Naive thymus-derived CD4-positive, alpha-beta T cell (primary cell): ENCODE data around the gene TMEM131L. TPM values are rescaled to one million over a fixed set of nuclear protein-coding genes. Genes with fewer than 3 reads are reported as not detected.
A peak's percentile ranks its signal among the peaks of the same experiment; 100 is the strongest.

ENCODE experiments used
- ATAC-seq: fragments of 150-1000 bp; cut with Tn5 transposase; 2 replicates; pipeline ENCODE4 v1.10.0; 2021; ENCODE audit warnings: mild to moderate bottlenecking, moderate library complexity
- CTCF ChIA-PET: fragments of 350-600 bp; sonication (Branson Sonifier 250); formaldehyde crosslinking; loops from one replicate; lab custom pipeline; 2021; ENCODE audit warnings: antibody characterized with exemption; lab: Charles Lee
- POLR2A ChIA-PET: fragments of 350-600 bp; sonication (Branson Sonifier 250); formaldehyde crosslinking; loops from one replicate; lab custom pipeline; 2021; ENCODE audit warnings: antibody characterized with exemption, inconsistent platforms; lab: Charles Lee
- DNase-seq, 9 donors: peaks; one replicate each; pipeline versions ENCODE4 v3.0.0 to v3.0.0-alpha.2; 2020 to 2022; ENCODE audit warnings: mixed read lengths in 1 of 9
- H3K27ac ChIP-seq: one replicate; pipeline ENCODE4 v1.7.0; 2013; ENCODE audit warnings: mild to moderate bottlenecking, low read depth, low read length, moderate library complexity
- H3K27me3 ChIP-seq, 2 donors: one replicate each; pipeline ENCODE4 v1.7.0; 2013; ENCODE audit warnings: low read length in 2 of 2, mild to moderate bottlenecking in 2 of 2, moderate library complexity in 2 of 2; ENCODE audit not compliant: control insufficient read depth in 2 of 2, insufficient read depth in 2 of 2
- H3K36me3 ChIP-seq, 3 experiments: 1 replicate in 2 of 3; 2 replicates in 1 of 3; pipeline ENCODE4 v1.7.0; 2013; ENCODE audit warnings: low read length in 3 of 3, mild to moderate bottlenecking in 3 of 3, moderate library complexity in 1 of 3; ENCODE audit not compliant: insufficient read depth in 3 of 3, control insufficient read depth in 2 of 3
- H3K4me1 ChIP-seq, 2 donors: one replicate each; pipeline ENCODE4 v1.7.0; 2013; ENCODE audit warnings: low read length in 2 of 2, mild to moderate bottlenecking in 2 of 2, moderate library complexity in 1 of 2; ENCODE audit not compliant: control insufficient read depth in 2 of 2, insufficient read depth in 2 of 2
- H3K4me3 ChIP-seq: 2 replicates; pipeline ENCODE4 v1.7.0; 2013; ENCODE audit warnings: mild to moderate bottlenecking, low read length
- H3K9me3 ChIP-seq, 3 experiments: 1 replicate in 2 of 3; 2 replicates in 1 of 3; pipeline ENCODE4 v1.7.0; 2013; ENCODE audit warnings: low read length in 3 of 3; ENCODE audit not compliant: control insufficient read depth in 2 of 3
- H3K27ac Mint-ChIP-seq, 9 donors: one replicate each; pipeline ENCODE4 v1.8.0; 2020 to 2022; ENCODE audit warnings: mixed read lengths in 9 of 9, mild to moderate bottlenecking in 8 of 9, moderate library complexity in 5 of 9, inconsistent platforms in 2 of 9
- H3K27me3 Mint-ChIP-seq, 5 donors: one replicate each; pipeline ENCODE4 v1.8.0; 2021 to 2022; ENCODE audit warnings: mixed read lengths in 5 of 5, mild to moderate bottlenecking in 1 of 5
- H3K36me3 Mint-ChIP-seq, 5 donors: one replicate each; pipeline ENCODE4 v1.8.0; 2020 to 2022; ENCODE audit warnings: mixed read lengths in 5 of 5, mild to moderate bottlenecking in 3 of 5, inconsistent platforms in 1 of 5
- H3K4me1 Mint-ChIP-seq, 7 donors: one replicate each; pipeline ENCODE4 v1.8.0; 2020 to 2022; ENCODE audit warnings: mixed read lengths in 7 of 7, mild to moderate bottlenecking in 3 of 7, inconsistent platforms in 1 of 7
- H3K4me3 Mint-ChIP-seq, 10 donors: one replicate each; pipeline ENCODE4 v1.8.0; 2020 to 2022; ENCODE audit warnings: mild to moderate bottlenecking in 10 of 10, mixed read lengths in 10 of 10, moderate library complexity in 6 of 10, inconsistent platforms in 2 of 10
- H3K9me3 Mint-ChIP-seq, 11 donors: one replicate each; pipeline ENCODE4 v1.8.0; 2020 to 2022; ENCODE audit warnings: mixed read lengths in 11 of 11, mild to moderate bottlenecking in 4 of 11, inconsistent platforms in 1 of 11, moderate library complexity in 1 of 11
- intact Hi-C, 2 donors: fragments of 100-400 bp; cut with micrococcal nuclease; formaldehyde crosslinking; loops; one replicate each; pipeline ENCODE4 v1.15.1; 2023
- polyA plus RNA-seq, 2 donors: library from polyadenylated mRNA; unstranded; fragments of 300-500 nt; fragmentation: Illumina TruSeq; gene quantifications; one replicate each; pipeline ENCODE4 v1.2.3, GENCODE V29; 2021
- total RNA-seq, 6 experiments: library from RNA in 5 of 6; stranded (reverse) in 5 of 6; gene quantifications; 1 replicate in 5 of 6; 2 replicates in 1 of 6; pipeline ENCODE4 v1.2.3 and lab custom pipeline; 2021 to 2026

The TMEM131L gene
- total and polyA plus RNA-seq, 7 experiments from 2014 or later: 45.7 to 111 (median 87.9) TPM

GRCh38 chr4:153419673-153420278 lies 46.4 kb upstream of the TMEM131L start:
- Histone ChIP-seq H3K27me3 (no peaks in the 10 kb centered on the region), H3K27ac (no peak overlapping the region), H3K36me3 (no peaks in the 10 kb centered on the region), H3K9me3 (no peaks in the 10 kb centered on the region), H3K4me1 (peaks cover 0 to 5% of the 10 kb centered on the region in 2 donors), H3K4me3 (no peak overlapping the region)
- peak overlapping the region in 5 of 9 donors; percentile 12 to 48 (median 48) for H3K27ac Mint-ChIP-seq
- peaks cover 0 to 2% (median 0%) of the 10 kb centered on the region in 5 donors for H3K36me3 Mint-ChIP-seq
- H3K27me3 Mint-ChIP-seq: no peaks in the 10 kb centered on the region
- no peak overlapping the region for H3K4me3 Mint-ChIP-seq
- DNase-seq (no peak), ATAC-seq (no peak)
- peaks cover 0 to 1% (median 0%) of the 10 kb centered on the region in 11 donors for H3K9me3 Mint-ChIP-seq
- intact Hi-C loops: loop anchor here in 1 of 2 donors (10.0 kb wide), 1 partner anchor 305 kb away; no protein-coding TSS in a partner anchor
- peaks cover 0 to 39% (median 26%) of the 10 kb centered on the region in 7 donors for H3K4me1 Mint-ChIP-seq
- CTCF ChIA-PET: interaction anchor here (0.9 to 1.0 kb wide), 2 partner anchors 10 to 154 kb away, joined by 3 read pairs; no protein-coding TSS in a partner anchor
- POLR2A ChIA-PET: no interaction called here

DNA sequence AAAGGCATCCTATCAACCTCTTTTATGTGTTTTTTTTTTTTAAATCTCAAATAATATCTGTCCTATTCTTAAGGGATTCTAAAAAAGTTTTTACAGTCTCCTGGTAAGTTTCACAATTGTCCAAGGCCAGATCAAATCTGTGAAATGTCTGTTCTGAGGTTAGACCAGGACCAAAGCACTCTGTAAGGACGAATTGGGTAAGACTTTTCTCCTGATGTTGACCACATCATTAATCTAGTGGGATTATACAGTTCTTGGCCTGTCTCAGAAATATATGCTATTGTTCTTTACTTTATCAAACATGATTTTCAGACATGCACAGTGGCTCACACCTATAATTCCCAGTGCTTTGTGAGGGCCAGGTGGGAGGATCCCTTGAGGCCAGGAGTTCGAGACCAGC lies 45.8 kb upstream of the TMEM131L start:
- ATAC-seq (no peak), DNase-seq (no peak)
- Histone ChIP-seq H3K36me3 (no peaks in the 10 kb centered on the region), H3K27ac (no peak overlapping the region), H3K27me3 (no peaks in the 10 kb centered on the region), H3K9me3 (no peaks in the 10 kb centered on the region), H3K4me3 (no peak overlapping the region), H3K4me1 (peaks cover 0 to 6% of the 10 kb centered on the region in 2 donors)
- POLR2A ChIA-PET: no interaction called here
- CTCF ChIA-PET: no interaction called here
- intact Hi-C loops: loop anchor here in 1 of 2 donors (10.0 kb wide), 1 partner anchor 306 kb away; no protein-coding TSS in a partner anchor
- Mint-ChIP-seq H3K27me3 (no peaks in the 10 kb centered on the region), H3K9me3 (peaks cover 0 to 1% (median 0%) of the 10 kb centered on the region in 11 donors), H3K4me3 (no peak overlapping the region), H3K4me1 (peaks cover 0 to 39% (median 26%) of the 10 kb centered on the region in 7 donors), H3K36me3 (peaks cover 0 to 2% (median 0%) of the 10 kb centered on the region in 5 donors), H3K27ac (peak overlapping the region in 3 of 9 donors; percentile 36 to 69 (median 48))

DNA sequence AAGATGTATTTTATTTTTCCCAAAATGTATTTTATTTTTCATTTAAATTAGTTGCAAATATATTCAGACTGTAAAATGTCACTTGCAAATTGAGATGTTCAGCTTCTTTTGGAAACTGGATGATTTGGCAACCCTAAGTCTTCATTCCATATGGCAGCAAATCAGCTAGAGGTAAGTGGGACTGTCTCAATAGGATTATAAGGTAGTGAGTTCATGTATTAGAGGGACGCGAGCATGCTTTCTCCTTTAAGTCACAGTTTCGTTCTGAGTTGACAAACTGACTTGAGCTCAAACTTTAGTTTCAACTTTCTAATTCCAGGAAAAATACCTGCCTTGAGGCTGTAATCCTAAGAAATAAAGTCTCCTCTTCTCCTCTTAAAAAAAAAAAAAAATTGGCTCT lies 44.2 kb upstream of the TMEM131L start:
- Mint-ChIP-seq H3K27me3 (no peaks in the 10 kb centered on the region), H3K27ac (peak overlapping the region in 3 of 9 donors; percentile 32 to 67 (median 58)), H3K4me1 (peaks cover 5 to 53% (median 35%) of the 10 kb centered on the region in 7 donors), H3K36me3 (peaks cover 0 to 2% (median 0%) of the 10 kb centered on the region in 5 donors), H3K4me3 (peak overlapping the region in 2 of 10 donors; percentile 14 to 42), H3K9me3 (peaks cover 0 to 1% (median 0%) of the 10 kb centered on the region in 11 donors)
- CTCF ChIA-PET: interaction anchor here (1.0 kb wide), 1 partner anchor 152 kb away, joined by 4 read pairs; no protein-coding TSS in a partner anchor
- POLR2A ChIA-PET: interaction anchor here (0.6 to 0.9 kb wide), 4 partner anchors 11 to 66 kb away, joined by 3 read pairs; no protein-coding TSS in a partner anchor
- H3K36me3 ChIP-seq: no peaks in the 10 kb centered on the region
- ATAC-seq: no peak
- no peak overlapping the region for H3K27ac ChIP-seq
- no peak for DNase-seq
- peaks cover 9 to 20% of the 10 kb centered on the region in 2 donors for H3K4me1 ChIP-seq
- no peaks in the 10 kb centered on the region for H3K9me3 ChIP-seq
- intact Hi-C loops: loop anchor here in 1 of 2 donors (1.0 to 10.0 kb wide), 2 partner anchors 10 to 307 kb away; no protein-coding TSS in a partner anchor
- H3K4me3 ChIP-seq: no peak overlapping the region
- no peaks in the 10 kb centered on the region for H3K27me3 ChIP-seq

DNA sequence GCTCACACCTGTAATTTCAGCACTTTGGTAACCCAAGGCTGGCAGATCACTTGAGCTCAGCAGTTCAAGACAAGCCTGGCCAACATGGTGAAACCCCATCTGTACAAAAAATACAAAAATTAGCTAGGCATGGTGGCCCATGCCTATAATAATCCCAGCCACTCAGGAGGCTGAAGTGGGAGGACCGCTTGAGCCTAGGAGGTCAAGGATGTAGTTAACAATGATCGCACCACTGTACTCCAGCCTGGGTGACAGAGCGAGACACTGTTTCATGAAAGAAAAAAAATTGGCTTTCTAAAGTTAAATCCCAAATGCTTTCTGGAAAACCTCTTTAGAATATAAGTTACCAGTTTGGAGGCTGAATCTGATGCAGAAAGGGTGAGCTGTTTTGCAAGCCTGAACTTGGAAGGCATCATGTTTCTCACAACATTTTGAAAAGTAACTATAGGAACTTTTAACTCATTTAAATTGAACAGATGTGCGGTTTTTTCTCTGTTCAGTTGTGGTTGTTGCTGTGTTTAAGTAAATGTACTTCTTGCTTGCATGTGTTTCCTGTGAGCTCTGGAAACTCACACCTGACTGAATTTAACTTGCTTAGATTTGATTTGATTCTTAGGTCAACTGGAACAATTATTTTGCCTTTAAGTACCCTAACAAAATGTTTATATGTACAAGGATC lies 39.8 kb upstream of the TMEM131L start:
- H3K4me3 Mint-ChIP-seq: peak overlapping the region in 9 of 10 donors; percentile 47 to 80 (median 76)

GRCh38 chr4:153427363-153428071 lies 38.6 kb upstream of the TMEM131L start:
- ChIA-PET CTCF (interaction anchor here (0.7 to 1.0 kb wide), 4 partner anchors 11 to 216 kb away, joined by 4 to 5 read pairs (median 4); no protein-coding TSS in a partner anchor), POLR2A (interaction anchor here (0.5 to 3.7 kb wide), 12 partner anchors 10 to 205 kb away, joined by 3 to 17 read pairs (median 3); partner anchors contain the start of gene TMEM131L)
- peak overlapping the region; percentile 4 to 79 (median 56) for H3K4me3 Mint-ChIP-seq
- Histone ChIP-seq H3K36me3 (no peaks in the 10 kb centered on the region), H3K4me3 (no peak overlapping the region), H3K27me3 (no peaks in the 10 kb centered on the region), H3K9me3 (no peaks in the 10 kb centered on the region), H3K4me1 (peaks cover 18 to 62% of the 10 kb centered on the region in 2 donors), H3K27ac (peak overlapping the region; percentile 79)
- H3K27ac Mint-ChIP-seq: peak overlapping the region in 8 of 9 donors; percentile 91 to 98 (median 96)
- ATAC-seq (no peak), DNase-seq (no peak)
- no peaks in the 10 kb centered on the region for H3K27me3 Mint-ChIP-seq
- peaks cover 0 to 3% (median 0%) of the 10 kb centered on the region in 5 donors for H3K36me3 Mint-ChIP-seq
- intact Hi-C loops: loop anchor here in 1 of 2 donors (2.0 to 10.0 kb wide), 5 partner anchors 17 to 325 kb away; no protein-coding TSS in a partner anchor
- H3K9me3 Mint-ChIP-seq: no peaks in the 10 kb centered on the region
- H3K4me1 Mint-ChIP-seq: peaks cover 22 to 70% (median 63%) of the 10 kb centered on the region in 7 donors

More for the DNA sequence above, 39.8 kb upstream of the TMEM131L start:
- H3K4me1 Mint-ChIP-seq: peaks cover 22 to 69% (median 62%) of the 10 kb centered on the region in 7 donors
- H3K36me3 ChIP-seq: no peaks in the 10 kb centered on the region
- ChIA-PET CTCF (interaction anchor here (0.7 to 3.0 kb wide), 6 partner anchors 41 to 728 kb away, joined by 3 to 10 read pairs (median 4); no protein-coding TSS in a partner anchor), POLR2A (interaction anchor here (0.7 to 2.4 kb wide), 10 partner anchors 12 to 150 kb away, joined by 3 to 17 read pairs (median 5); partner anchors contain the start of gene TMEM131L)
- peaks cover 0 to 1% (median 0%) of the 10 kb centered on the region in 11 donors for H3K9me3 Mint-ChIP-seq
- peaks cover 0 to 3% (median 0%) of the 10 kb centered on the region in 5 donors for H3K36me3 Mint-ChIP-seq
- DNase-seq (peak in 7 of 9 donors; percentile 68 to 89 (median 82)), ATAC-seq (peak; percentile 88)
- H3K27ac Mint-ChIP-seq: peak overlapping the region; percentile 88 to 98 (median 96)
- H3K9me3 ChIP-seq: no peaks in the 10 kb centered on the region
- H3K27ac ChIP-seq: peak overlapping the region; percentile 79
- intact Hi-C loops: loop anchor here in 1 of 2 donors (1.0 to 10.0 kb wide), 7 partner anchors 13 to 326 kb away; no protein-coding TSS in a partner anchor
- peak overlapping the region; percentile 5 for H3K4me3 ChIP-seq
- H3K27me3 Mint-ChIP-seq: no peaks in the 10 kb centered on the region
- peaks cover 18 to 57% of the 10 kb centered on the region in 2 donors for H3K4me1 ChIP-seq
- no peaks in the 10 kb centered on the region for H3K27me3 ChIP-seq
